Left lobe of liver (tissue), 2 donors: ENCODE data around the gene TMEM130. TPM values are rescaled to one million over a fixed set of nuclear protein-coding genes. Genes with fewer than 3 reads are reported as not detected.
"Not testable (repeated sequence)": the region's sequence is repeated elsewhere in the genome, so short reads cannot be mapped to it uniquely, and the experiment has no call there.

Experiments used
- ATAC-seq: fragments of 200-7000 bp; cut with Tn5 transposase; one replicate; pipeline ENCODE4 v1.9.1; 2020; ENCODE audit warnings: mild to moderate bottlenecking, moderate library complexity
- DNase-seq: peaks from one replicate; pipeline ENCODE4 v3.0.0-alpha.2; 2020; ENCODE audit warnings: low spot score
- total RNA-seq: library from RNA; stranded (reverse); gene quantifications from one replicate; pipeline ENCODE4 v1.2.1, GENCODE V29; 2021
- donor health status: DM: no; HTN: no; CAD: no; lungs with moderate emphysema.
- donor health status: DM: no; HTN: yes; CAD: no.

Gene TMEM130
- total RNA-seq, 1 donor from 2014 or later = 0.10 TPM

DNA sequence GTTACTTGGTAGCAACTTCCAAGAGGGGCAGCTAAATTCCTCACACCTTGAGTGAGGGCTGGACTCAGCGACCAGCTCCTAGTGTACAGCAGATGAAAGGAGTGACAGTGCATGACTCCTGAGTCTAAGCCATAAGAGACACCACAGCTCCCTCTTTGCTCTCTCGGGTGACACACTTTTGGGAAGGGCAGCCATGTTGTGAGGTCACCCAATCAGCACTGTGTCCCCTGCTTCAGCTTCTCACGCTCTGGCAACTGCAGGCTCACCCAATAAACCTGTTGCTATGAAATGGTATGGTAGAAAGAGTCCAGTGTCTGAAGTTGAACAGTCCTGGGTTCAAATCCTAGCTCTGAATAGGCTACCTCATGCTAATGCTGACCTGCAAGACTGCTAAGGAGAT lies 20.9 kb downstream of the TMEM130 start:
- ATAC-seq (no peak), DNase-seq (no peak)

DNA sequence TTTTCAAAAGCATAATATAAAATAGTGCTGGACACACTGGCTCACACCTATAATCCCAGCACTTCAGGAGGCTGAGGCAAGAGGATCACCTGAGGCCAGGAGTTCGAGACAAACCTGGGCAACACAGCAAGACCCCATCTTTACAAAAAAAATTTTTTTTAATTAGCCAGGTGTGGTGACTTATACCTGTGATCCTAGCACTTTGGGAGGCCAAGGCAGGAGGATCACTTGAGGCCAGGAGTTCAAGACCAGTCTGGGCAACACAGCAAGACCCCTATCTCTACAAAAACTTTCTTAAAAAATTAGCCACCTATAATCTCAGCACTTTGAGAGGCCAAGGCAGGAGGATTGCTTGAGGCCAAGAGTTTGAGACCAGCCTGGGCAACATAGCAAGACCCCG lies 27.3 kb downstream of the TMEM130 start:
- ATAC-seq, DNase-seq: not testable (repeated sequence)

DNA sequence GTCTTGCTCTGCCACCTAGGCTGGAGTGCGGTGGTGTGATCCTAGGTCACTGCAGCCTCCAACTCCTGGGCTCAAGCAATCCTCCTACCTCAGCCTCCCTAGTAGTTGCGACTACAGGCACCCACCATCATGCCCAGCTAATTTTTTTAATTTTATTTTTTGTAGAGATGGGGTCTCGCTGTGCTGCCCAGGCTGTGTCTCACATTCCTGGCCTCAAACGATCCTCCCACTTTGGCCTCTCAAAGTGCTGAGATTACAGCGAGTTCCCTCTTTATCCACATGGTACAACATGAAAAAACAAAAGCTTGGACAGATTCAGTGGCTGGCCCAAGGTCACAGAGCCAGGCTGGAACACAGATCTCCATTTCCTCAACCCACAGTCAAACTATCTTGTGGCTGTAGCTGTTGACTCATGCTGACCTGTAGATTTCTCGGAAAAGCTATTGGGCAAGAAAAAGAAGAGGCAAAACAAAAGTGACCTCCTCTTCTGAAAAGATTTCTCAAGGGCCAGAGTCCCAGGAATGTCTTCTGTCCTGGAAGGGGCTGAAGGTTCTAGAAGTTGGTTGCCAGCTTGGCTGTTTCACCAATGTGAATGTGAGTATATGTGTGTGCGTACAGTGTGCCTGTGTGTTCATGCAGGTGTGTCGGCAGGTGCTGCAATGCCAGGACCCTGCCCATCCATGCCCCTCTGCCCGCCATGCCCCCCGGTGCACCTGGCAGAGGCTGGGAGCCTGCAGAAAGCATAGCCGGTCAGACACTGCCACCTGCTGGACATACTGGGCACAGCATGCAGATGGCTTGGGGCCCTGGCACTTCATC lies 28.4 kb downstream of the TMEM130 start:
- ATAC-seq = peak; percentile 97
- peak; percentile 65 for DNase-seq

DNA sequence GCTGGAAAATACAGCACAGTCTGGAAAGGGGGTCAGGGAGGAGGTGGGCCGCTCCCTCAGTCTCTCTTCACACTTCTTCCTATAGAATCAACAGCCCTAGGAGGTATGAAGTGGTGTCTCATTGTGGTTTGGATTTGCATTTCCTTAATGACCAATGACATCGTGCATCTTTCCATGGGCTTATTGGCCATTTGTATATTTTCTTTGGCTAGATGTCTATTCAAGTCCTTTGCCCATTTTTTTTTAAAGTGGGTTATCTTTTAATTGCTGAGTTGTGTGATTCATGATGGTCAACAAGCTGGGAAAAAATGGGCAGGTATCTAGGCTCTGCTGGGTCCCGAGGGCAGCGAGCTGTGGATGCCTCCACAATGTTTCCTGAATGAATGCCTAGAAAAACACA lies 29.1 kb downstream of the TMEM130 start:
- no peak for ATAC-seq
- DNase-seq = no peak

DNA sequence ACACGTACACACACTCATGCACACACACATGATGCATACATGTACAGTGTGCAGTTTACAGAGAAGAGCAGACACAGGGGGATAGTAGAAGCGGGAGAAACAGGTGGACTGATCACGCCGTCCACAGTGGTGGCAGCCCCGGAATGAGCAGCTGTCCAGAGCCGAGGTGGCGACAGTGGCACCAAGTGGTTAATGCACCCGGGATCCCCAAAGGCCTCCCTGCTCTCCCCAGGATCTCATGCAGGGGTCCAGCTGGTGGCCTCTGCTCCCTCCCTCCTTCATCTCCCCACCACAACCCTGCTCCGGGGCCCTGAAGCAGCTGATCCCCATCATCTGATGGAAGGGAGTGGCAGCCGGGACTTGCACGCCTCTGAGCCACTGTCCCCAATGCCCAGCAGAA lies 29.7 kb downstream of the TMEM130 start:
- no peak for DNase-seq
- ATAC-seq = no peak

DNA sequence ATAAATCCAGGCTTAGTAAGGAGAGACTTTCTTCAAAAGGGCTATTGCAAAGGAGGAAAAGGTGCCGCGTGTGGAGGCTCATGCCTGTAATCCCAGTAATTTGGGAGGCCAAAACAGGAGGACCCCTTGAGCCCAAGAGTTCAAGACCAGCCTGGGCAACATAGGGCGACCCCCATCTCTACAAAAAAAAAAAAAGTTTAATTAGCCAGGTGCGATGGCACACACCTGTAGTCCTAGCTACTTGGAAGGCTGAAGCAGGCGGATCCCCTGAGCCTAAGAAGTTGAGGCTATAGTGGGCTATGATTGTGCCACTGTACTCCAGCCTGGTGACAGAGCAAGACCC lies 32.2 kb downstream of the TMEM130 start:
- DNase-seq (no peak), ATAC-seq (no peak)

DNA sequence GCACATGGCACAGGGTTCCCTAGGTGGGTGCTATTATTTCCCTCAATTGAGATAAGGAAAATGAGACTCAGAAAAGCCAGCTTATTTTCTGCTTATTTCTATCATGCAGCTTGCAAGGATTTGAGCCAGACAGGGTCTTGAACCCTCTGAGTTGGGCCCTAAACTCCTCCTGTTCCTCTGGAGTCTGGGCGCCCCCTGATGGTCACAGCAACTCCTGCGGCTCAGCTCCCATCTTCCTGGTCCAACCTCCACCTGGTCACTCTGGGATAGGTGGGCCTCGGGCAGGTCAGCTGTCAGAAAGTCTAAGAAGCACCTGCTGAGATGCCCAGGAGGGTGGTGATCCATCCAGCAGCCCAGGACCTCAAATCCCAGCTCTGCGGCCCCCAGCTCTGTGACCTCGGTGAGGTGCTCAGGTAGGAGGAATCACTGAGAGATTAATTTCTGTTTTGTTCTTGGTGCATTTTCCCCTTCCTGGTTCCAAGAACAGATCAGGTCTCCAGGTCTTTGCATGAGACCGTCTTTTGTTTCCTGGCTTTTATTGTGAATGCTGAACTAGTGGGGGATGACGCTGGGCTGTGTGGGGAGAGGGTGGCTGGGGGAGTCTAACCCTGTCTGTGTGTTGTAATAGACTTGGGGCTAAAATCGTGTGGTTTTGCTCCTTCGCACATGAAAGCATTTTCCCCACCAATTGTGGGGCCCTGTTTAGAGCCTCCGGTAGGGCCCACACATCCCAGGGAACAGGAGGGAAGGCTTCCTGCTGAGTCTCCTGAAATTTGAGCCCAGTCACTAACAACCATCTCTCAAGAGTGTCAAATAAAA lies 32.8 kb downstream of the TMEM130 start:
- ATAC-seq (peak; percentile 23), DNase-seq (no peak)

DNA sequence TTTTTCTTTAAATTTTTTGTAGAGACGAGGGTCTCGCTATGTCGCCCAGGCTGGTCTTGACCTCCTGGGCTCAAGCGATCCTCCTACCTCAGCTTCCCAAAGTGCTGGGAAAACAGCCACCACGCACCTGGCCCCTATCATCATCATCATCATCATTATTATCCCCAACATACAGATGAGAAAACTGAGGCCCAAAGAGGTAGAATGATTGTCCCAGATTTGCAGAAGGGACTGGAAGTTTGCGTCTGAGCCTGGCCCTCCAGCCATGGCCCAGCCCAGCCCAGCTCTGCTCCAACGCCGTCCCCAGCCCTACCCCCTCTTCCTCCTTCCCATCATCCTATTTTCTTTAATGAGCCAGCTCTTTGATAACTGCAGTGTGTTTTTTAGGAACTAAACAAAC lies 34.9 kb downstream of the TMEM130 start:
- ATAC-seq (no peak), DNase-seq (no peak)

DNA sequence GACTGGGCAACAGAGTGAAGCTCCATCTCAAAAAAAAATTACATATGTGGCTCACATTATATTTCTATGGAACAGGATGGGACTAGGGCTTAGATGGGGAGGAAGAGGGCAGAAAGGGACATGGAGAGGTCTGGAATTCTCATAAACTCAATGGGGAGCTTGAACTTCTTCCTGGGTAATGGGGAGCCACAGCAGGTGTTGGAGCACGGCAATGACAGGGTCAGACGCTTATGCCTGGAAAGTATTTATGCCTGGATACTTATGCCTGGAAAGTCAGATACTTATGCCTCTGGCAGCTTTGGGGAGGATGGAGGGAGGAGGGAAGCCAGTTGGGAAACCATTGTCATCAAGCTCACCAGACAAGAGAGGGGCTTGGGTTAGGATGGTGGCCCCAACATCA lies 36.8 kb downstream of the TMEM130 start:
- no peak for ATAC-seq

DNA sequence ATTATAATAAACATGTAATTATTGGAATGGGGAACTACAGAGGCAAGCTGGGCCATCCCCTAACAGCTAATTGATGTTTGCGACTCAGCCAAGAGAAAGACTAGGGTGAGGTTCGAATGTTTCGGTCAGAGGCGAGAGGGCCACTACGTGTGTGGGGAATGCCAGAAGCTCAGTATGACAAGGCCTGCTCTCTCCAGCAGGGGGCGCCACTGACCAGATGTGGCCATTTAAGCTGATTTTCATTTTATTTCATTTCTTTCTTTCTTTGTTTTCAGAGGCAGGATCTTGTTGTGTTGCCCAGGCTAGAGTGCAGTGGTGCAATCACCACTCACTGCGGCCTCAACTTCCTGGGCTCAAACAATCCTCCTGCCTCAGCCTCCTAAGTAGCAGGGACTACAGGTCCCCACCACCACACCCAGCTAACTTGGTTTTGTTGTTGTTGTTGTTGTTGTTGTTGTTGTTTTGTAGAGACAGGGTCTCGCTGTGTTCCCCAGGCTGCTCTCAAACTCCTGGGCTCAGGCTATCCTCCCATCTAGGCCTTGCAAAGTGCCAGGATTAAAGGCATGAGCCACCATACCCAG lies 38.1 kb downstream of the TMEM130 start:
- no peak for ATAC-seq
- DNase-seq = no peak

More for the DNA sequence above, 36.8 kb downstream of the TMEM130 start:
- DNase-seq = no peak

DNA sequence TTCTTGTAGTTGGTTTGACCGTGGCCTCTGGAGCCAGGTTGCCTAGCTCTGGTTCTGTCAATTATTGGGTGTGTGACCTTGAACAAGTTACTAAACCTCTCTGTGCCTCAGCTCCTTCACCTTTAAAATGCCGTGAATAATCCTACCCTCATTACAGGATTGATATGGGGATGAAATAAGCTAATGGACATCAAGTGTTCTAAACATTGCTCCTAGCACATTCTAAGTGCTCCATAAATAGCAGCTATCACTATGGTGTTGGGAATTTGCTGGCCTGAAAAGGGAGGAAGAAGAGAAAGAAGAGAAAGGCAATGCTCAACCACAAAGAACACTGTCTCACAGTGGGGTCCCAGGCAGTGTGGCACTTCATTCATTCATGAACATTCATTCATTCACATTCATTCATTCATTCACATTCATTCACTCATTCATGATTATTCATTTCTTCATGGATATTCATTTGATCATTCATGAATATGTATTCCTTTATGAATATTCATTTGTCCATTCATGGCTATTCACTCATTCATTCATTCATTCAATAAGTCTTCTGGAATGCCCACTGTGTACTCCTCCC lies 38.8 kb downstream of the TMEM130 start:
- no peak for ATAC-seq
- DNase-seq = no peak

DNA sequence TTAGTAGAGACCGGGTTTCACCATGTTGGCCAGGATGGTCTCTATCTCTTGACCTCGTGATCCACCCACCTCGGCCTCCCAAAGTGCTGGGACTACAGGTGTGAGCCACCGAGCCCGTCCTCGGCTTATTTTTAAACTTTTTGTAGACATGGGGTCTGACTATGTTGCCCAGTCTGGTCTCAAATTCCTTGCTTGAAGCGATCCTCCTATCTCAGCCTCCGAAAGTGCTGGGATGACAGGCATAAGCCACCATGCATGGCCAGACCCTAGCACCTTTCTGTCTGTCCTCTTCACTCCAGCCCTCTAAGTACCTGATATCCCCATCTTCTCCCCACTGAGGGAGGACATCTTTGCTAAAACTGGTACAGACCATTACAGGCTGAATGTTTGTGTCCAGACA lies 41.4 kb downstream of the TMEM130 start:
- DNase-seq (no peak), ATAC-seq (no peak)

DNA sequence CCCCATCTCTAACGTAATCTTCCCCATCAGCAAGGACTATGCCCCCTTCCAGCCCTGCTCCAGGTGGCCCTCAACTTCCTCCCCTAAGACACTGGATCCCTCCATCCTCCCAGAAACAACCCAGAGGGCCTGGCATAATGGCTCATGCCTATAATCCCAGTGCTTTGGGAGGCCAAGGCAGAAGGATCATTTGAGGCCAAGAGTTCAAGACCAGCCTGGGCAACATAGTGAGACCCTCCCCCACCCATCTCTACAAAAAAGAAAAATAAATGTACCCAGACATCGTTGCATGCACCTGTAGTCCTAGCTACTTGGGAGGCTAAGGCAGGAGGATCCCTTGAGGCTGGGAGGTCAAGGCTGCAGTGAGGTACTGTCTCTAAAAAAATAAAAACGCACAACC lies 42.6 kb downstream of the TMEM130 start:
- DNase-seq = no peak
- no peak for ATAC-seq

DNA sequence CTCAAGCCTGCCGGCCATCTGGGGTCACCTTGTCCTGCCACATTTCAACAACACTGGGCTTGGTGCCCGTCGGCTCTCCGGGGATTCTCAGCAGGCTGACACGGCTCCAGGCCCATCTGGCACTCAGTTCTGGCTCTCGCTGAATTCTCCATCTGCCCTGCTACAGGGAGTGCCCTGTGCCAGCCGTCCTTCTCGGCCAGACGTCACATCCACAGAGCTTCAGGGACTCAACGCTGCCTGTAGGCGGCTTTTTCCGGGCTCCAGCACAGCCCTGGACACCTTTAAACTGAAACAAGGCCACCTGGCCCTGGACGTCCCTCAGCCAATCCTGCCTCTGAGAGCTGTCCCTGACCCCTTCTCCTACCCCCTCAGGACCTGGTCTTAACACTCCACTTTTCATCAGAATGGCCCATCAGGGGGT lies 43.0 kb downstream of the TMEM130 start:
- peak; percentile 76 for DNase-seq

DNA sequence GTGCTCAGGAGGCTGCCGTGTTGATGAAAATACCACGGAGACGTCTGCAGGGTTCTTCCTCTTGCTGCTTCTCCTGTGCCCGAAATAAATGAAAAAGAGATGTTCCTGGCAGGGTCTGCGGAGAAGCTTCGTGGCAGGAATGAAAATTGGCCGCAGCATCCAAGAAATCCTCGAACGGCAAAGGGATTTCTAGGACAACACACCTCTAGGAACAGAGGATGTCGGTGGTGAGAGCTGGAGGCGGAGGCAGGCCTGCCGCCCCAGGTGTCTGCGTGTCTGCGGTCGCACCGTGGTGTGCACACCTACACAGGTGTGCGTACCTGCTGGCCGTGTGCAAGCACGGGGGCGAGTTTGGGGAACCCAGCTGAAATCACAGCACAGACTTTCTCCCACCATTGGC lies 43.4 kb downstream of the TMEM130 start:
- ATAC-seq (no peak), DNase-seq (no peak)

More for the DNA sequence above, 43.0 kb downstream of the TMEM130 start:
- peak; percentile 94 for ATAC-seq

DNA sequence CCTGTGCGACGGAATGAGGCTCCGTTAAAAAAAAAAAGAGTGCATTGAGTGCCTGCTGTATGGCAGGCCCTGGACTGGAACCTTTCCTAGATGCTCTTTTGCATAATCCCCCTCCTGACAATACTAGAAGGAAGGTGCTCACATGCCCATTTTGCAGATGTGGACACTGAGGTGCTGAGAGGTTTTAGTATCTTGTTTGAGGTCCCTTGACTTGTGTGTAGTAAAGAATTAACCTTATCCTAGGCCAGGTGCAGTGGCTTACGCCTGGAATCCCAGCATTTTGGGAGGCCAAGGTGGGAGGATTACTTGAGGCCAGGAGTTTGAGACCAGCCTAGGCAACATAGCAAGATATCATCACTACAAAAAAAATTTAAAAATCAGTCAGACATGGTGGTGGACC lies 46.6 kb downstream of the TMEM130 start:
- ATAC-seq (no peak), DNase-seq (no peak)

DNA sequence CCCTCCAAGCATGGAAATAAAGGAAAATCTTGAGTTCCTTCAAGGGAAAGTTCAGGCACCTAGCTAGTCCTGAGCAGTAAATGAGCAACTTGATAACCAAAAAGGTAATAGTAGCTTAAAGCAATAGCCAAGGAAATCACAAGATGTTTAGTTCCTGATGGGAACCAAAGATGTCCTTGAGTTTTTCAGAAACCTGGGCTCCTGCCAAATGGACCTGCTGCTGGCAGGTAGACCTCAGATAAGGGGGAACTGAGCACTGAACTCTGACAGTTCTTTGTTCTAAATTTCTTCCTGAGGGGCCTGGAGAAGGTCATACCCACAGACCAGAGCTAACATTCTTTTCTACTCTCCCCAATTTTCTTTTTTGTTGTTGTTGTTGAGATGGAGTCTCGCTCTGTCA lies 48.5 kb downstream of the TMEM130 start:
- DNase-seq (no peak), ATAC-seq (no peak)

DNA sequence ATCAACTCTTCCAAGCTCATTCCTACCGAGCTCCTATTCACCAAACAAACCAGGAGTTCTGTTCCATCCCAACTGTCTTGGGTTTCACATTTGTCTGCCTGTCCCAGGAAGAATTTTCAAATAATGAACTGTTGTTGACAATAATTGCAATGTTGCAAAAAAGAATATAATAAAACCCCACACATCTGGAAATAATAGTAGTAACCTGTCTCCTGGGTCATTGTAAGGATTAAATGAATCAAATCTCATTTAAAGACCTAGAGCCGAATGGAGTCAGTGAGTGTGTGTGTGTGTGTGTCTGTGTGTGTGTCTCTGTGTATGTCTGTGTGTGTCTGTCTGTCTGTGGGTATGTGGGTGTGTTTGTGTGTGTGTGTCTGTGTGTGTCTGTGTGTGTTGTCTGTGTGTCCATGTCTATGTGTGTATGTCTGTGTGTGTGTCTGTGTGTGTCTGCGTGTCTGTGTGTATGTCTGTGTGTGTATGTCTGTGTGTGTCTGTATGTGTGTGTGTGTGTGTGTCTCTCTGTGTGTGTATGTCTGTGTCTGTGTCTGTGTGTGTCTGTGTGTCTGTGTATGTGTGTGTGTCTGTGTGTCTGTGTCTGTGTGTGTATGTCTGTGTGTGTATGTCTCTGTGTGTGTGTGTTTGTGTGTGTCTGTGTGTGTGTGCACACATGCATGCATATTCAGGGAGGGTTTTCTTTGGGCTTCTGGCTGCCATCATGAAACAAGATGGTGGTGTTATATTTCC lies 52.7 kb downstream of the TMEM130 start:
- DNase-seq (no peak), ATAC-seq (no peak)

DNA sequence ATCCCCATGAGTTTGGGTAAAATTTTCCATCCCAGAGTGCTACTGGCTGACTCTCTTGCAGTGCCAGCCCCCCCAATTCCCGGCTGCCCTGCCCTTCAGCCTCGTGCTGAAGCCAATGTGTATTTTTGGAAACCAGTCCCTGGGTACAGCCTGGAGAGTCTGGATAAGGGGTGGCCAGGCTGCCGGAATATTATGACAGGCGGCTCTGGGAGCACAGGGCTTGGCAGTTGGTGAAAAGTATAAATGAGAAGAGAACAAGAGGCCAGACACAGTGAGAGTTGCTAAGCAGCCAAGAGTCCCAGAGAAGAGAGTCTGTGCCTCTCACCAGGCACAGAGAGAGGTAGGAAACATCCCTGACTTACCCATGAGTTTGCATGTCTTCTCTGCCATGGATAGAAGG lies 53.6 kb downstream of the TMEM130 start:
- ATAC-seq (no peak), DNase-seq (no peak)

DNA sequence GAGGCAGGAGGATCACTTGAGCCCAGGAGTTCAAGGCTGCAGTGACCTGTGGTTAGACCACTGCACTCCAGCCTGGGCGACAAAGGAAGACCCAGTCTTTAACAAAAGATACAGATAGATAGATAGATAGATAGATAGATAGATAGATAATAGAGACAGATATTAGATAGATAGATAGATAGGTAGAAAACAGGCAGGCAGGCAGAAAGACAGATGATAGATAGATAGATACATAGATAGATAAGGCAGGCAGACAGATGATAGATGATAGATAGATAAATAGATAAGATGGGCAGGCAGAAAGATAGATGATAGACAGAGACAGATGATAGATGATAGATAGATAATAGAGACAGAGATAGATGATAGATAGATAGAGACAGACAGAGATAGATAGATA lies 54.5 kb downstream of the TMEM130 start:
- ATAC-seq = no peak
- DNase-seq = no peak

DNA sequence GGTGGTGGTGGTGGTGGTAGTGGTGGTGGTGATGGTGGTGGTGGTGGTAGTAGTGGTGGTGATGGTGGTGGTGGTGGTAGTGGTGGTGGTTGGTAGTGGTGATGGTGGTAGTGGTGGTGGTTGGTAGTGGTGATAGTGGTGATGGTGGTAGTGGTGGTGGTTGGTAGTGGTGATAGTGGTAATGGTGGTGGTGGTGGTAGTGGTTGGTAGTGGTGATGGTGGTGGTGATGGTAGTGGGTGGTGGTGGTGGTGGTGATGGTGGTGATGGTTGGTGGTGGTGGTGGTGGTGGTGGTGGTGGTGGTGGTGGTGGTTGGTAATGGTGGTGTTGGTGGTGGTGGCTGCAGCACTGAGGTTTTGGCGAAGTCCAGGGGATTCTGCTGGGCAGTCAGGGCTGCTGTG lies 58.5 kb downstream of the TMEM130 start:
- ATAC-seq (no peak), DNase-seq (no peak)
